Heart right ventricle (tissue), 16 donors: ENCODE data around the gene CAMKMT. TPM values are rescaled to one million over a fixed set of nuclear protein-coding genes. Genes with fewer than 3 reads are reported as not detected.

Source experiments
- ATAC-seq, 8 donors: fragments of 200-7000 bp; cut with Tn5 transposase; one replicate each; pipeline ENCODE4 v1.9.1; 2020; ENCODE audit warnings: mild to moderate bottlenecking in 8 of 8, moderate library complexity in 8 of 8, moderate number of reproducible peaks in 1 of 8
- DNase-seq, 2 donors: peaks; one replicate each; pipeline ENCODE4 v3.0.0-alpha.2; 2020
- H3K27ac ChIP-seq, 10 donors: fragments of 200-600 bp; sonication (generic) in 2 of 10; one replicate each; pipeline versions ENCODE4 v1.5.0 to v1.8.0; 2020 to 2022; ENCODE audit warnings: mild to moderate bottlenecking in 3 of 10
- H3K27me3 ChIP-seq, 7 donors: fragments of 200-600 bp; one replicate each; pipeline ENCODE4 v1.8.0; 2021 to 2022; ENCODE audit warnings: mild to moderate bottlenecking in 2 of 7
- H3K36me3 ChIP-seq, 9 donors: fragments of 200-600 bp; sonication (generic) in 1 of 9; one replicate each; pipeline versions ENCODE4 v1.5.0 to v1.8.0; 2020 to 2022; ENCODE audit warnings: mild to moderate bottlenecking in 2 of 9
- H3K4me1 ChIP-seq, 9 donors: fragments of 200-600 bp; sonication (generic) in 1 of 9; one replicate each; pipeline versions ENCODE4 v1.5.0 to v1.8.0; 2020 to 2022; ENCODE audit warnings: mild to moderate bottlenecking in 4 of 9
- H3K4me3 ChIP-seq, 10 donors: fragments of 200-600 bp; sonication (generic) in 2 of 10; one replicate each; pipeline versions ENCODE4 v1.5.0 to v1.8.0; 2020 to 2022; ENCODE audit warnings: mild to moderate bottlenecking in 7 of 10, moderate library complexity in 2 of 10
- H3K9me3 ChIP-seq, 11 donors: fragments of 200-600 bp in 10 of 11; sonication (generic) in 2 of 11; one replicate each; pipeline versions ENCODE4 v1.5.0 to v1.8.0; 2013 to 2022; ENCODE audit warnings: mild to moderate bottlenecking in 2 of 11, control low read depth in 1 of 11, moderate library complexity in 1 of 11
- WGBS, 2 donors: extraction: QIAGEN DNeasy Blood & Tissue Kit; methylation state at CpG; one replicate each; pipeline ENCODE4 v1.1.7; 2013; ENCODE audit warnings: inconsistent platforms in 1 of 2; 5-methylcytosine and 5-hydroxymethylcytosine counted together
- intact Hi-C, 10 donors: fragments of 100-400 bp; cut with DNase I; formaldehyde crosslinking; loops; one replicate each; pipeline versions ENCODE4 v1.11.1 to v1.14.2; 2022
- polyA plus RNA-seq, 2 donors: library from polyadenylated mRNA; stranded (reverse); fragments of 200-250 nt; gene quantifications; one replicate each; pipeline ENCODE4 v1.2.3, GENCODE V29; 2013
- total RNA-seq, 10 donors: library from RNA; stranded (reverse); fragmentation: NEBNext Ultra II Directional in 3 of 10; extraction: Animal tissue kit (Norgen Biotek cat#: 25700) in 3 of 10; gene quantifications; one replicate each; pipeline versions ENCODE4 v1.2.1 to v1.2.4, GENCODE V29; 2021 to 2023
- TF ChIP-seq, protein P1 (sequence below), 9 donors: fragments of 200-600 bp; sonication (generic) in 2 of 9; IDR thresholded peaks; one replicate each; pipeline versions ENCODE4 v1.5.0 to v1.8.0; 2021 to 2022; ENCODE audit warnings: antibody characterized with exemption in 9 of 9, mild to moderate bottlenecking in 5 of 9, moderate library complexity in 1 of 9
- donor health status: Arrhythmogenic right ventricular cardiomyopathy.
- donor health status: ischemic (EF 13 %, LVEDD 7.1; RV severe dilation, severe dysfunction).
- donor health status: healthy with polysubstance abuse.
- donor health status: DM: no; HTN: yes; CAD: no.
- donor health status: DM: no; HTN: no; CAD: no.
- donor health status: ischemic (EF 25% LVEDD 6.9; RV normal size, moderate dysfunction).
- donor health status: ischemic (EF 25% LVEDD 5.7; RV mildly dilated, moderate dysfunction).
- donor health status: healthy.
- donor health status: DM: yes; HTN: yes; CAD: no.
- donor health status: Ischemic cardiomyopathy.
- donor health status: ischemic (EF 35%, LVEDD 5.7; RV mildly dilated, moderate dysfunction).
- donor health status: nonischemic (EF 11% LVEDD 7.7; RV severe dilation, severe dysfunction).
- donor health status: DM: yes; HTN: yes; CAD: no.
- donor health status: PGD.
- donor health status: ischemic (EF 29% LVEDD 5.4; RV normal size, mild dysfunction).
- donor health status: nonischemic (EF 23%, LVEDD 6.1; RV moderate dilation, normal function).

CAMKMT gene
- total and polyA plus RNA-seq, 12 donors: 4.1 to 6.4 (median 4.8) TPM

DNA sequence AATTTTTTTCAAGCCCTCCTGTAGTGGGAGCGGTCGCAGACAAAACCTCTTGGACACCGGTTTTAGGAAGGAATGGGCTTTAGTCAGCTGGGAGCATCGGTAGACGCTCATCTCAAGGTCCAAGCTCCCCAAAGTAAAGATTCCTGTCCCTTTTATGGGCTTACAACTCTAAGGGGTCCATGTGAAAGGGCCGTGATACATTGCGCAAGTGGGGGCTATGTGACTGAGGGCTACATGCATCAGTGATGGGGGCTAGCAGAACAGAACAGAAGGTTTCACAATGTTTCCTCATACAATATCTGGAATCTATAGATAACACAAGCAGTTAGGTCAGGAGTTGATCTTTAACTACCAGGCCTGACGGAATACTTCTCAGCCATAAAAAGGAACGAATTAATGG, 62.5 kb downstream of the CAMKMT start:
- Histone ChIP-seq H3K27ac (no peak overlapping the region), H3K4me1 (no peaks in the 10 kb centered on the region), H3K36me3 (no peaks in the 10 kb centered on the region), H3K27me3 (no peaks in the 10 kb centered on the region), H3K4me3 (no peak overlapping the region), H3K9me3 (peaks cover 0 to 11% (median 0%) of the 10 kb centered on the region in 11 donors)
- intact Hi-C loops: no loop called here
- ATAC-seq (no peak), DNase-seq (no peak)
- TF ChIP-seq, protein P1, sequence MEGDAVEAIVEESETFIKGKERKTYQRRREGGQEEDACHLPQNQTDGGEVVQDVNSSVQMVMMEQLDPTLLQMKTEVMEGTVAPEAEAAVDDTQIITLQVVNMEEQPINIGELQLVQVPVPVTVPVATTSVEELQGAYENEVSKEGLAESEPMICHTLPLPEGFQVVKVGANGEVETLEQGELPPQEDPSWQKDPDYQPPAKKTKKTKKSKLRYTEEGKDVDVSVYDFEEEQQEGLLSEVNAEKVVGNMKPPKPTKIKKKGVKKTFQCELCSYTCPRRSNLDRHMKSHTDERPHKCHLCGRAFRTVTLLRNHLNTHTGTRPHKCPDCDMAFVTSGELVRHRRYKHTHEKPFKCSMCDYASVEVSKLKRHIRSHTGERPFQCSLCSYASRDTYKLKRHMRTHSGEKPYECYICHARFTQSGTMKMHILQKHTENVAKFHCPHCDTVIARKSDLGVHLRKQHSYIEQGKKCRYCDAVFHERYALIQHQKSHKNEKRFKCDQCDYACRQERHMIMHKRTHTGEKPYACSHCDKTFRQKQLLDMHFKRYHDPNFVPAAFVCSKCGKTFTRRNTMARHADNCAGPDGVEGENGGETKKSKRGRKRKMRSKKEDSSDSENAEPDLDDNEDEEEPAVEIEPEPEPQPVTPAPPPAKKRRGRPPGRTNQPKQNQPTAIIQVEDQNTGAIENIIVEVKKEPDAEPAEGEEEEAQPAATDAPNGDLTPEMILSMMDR (IDR thresholded peaks at IDR 0.05): no peak
- WGBS, 2 donors: 97% methylated on average over 9 of the region's 9 CpGs

DNA sequence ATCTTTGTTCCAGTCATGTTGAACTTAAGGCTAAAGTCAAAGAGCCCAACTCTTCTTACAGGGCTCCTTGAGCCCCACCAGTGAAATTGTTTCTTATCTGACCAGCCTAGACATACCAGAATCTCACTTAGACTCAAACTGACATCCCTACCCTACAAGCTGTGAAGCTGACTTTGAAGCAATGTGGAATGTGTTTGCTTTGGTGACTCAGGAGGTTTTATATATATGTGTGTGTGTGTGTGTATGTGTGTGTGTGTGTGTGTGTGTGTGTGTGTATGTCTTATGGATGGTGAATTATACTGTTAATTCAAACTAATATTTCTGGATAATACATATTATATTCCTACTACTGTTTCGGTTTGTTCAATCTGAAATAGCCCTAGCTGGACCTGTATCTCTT, 67.3 kb downstream of the CAMKMT start:
- 94 to 95% methylated on average over 1 of the region's 1 CpG for WGBS, 2 donors
- intact Hi-C loops: no loop called here
- DNase-seq (no peak), ATAC-seq (no peak)
- H3K9me3 ChIP-seq: peaks cover 0 to 5% (median 0%) of the 10 kb centered on the region in 11 donors
- H3K27ac ChIP-seq: no peak overlapping the region
- H3K36me3 ChIP-seq: no peaks in the 10 kb centered on the region
- H3K4me1 ChIP-seq: peaks cover 0 to 13% (median 0%) of the 10 kb centered on the region in 9 donors
- no peaks in the 10 kb centered on the region for H3K27me3 ChIP-seq
- TF ChIP-seq, protein P1 (IDR thresholded peaks at IDR 0.05): no peak
- H3K4me3 ChIP-seq: no peak overlapping the region

DNA sequence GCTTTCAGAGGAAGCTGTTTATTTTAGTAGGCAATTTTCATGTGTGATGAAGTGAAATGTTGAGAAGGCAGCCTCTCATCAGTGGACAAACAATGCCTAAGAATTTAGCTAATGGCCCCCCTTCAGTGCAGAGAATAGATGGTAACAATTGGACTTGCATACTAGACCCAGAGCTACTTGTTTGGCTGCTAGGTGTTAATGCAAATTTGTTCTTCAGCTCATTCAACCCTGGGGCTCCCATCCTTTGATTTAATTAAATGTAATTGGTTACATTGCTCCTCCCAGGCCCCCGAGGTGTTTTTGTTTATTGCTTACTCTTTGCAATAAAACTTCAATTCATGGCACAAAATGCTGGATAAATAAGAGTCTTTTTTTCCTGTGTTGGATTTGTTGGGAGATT, 68.6 kb downstream of the CAMKMT start:
- peaks cover 0 to 5% (median 0%) of the 10 kb centered on the region in 11 donors for H3K9me3 ChIP-seq
- no peaks in the 10 kb centered on the region for H3K27me3 ChIP-seq
- no peak for DNase-seq
- no peak overlapping the region for H3K27ac ChIP-seq
- TF ChIP-seq, protein P1 (IDR thresholded peaks at IDR 0.05): no peak
- no peaks in the 10 kb centered on the region for H3K36me3 ChIP-seq
- 60 to 71% methylated on average over 1 of the region's 1 CpG for WGBS, 2 donors
- intact Hi-C loops: no loop called here
- ATAC-seq: no peak
- H3K4me1 ChIP-seq: peaks cover 0 to 13% (median 0%) of the 10 kb centered on the region in 9 donors
- no peak overlapping the region for H3K4me3 ChIP-seq

DNA sequence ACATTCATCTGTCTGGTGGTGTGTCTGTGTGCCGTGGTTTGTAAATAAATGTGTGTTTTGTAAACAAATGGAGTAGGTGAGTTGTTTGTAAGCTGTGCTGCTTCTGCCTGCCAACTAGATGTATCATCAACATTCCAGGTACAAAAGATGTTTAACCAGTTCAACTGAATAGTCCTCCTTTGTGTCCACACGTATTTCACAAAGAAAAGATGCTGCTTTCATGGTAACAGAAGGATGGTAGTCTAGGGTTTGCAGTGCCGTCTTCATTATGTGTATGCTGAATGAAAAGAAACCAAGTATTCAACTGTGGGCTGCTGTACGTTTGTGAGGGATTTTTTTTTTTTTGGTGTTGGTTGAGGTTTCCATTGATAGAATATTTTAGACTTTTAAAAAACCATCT, 72.1 kb downstream of the CAMKMT start:
- Histone ChIP-seq H3K27ac (no peak overlapping the region), H3K27me3 (no peaks in the 10 kb centered on the region), H3K4me1 (peaks cover 0 to 13% (median 0%) of the 10 kb centered on the region in 9 donors), H3K4me3 (no peak overlapping the region), H3K36me3 (no peaks in the 10 kb centered on the region), H3K9me3 (no peaks in the 10 kb centered on the region)
- DNase-seq: no peak
- TF ChIP-seq, protein P1 (IDR thresholded peaks at IDR 0.05): no peak
- 72 to 76% methylated on average over 4 of the region's 4 CpGs for WGBS, 2 donors
- intact Hi-C loops: no loop called here
- no peak for ATAC-seq
